Esophagus squamous epithelium (tissue), 5 donors: ENCODE data around the gene VAV2. TPM values are rescaled to one million over a fixed set of nuclear protein-coding genes. Genes with fewer than 3 reads are reported as not detected.

Experiments used
- DNase-seq: peaks from one replicate; lab custom pipeline; 2025; lab: John Stamatoyannopoulos, UW
- H3K27ac ChIP-seq, 4 donors: fragments of 200-600 bp; sonication (generic); one replicate each; pipeline ENCODE4 v1.5.1; 2016 to 2019; ENCODE audit warnings: mild to moderate bottlenecking in 1 of 4
- H3K27me3 ChIP-seq, 4 donors: fragments of 200-600 bp; sonication (generic); 1 replicate in 3 of 4; 2 replicates in 1 of 4; pipeline versions ENCODE4 v1.5.1 to v1.6.0; 2017 to 2021; ENCODE audit warnings: antibody characterized with exemption in 1 of 4
- H3K36me3 ChIP-seq, 3 donors: fragments of 200-600 bp; sonication (generic); one replicate each; pipeline ENCODE4 v1.5.1; 2016 to 2019
- H3K4me1 ChIP-seq, 3 donors: fragments of 200-600 bp; sonication (generic); one replicate each; pipeline ENCODE4 v1.5.1; 2017 to 2019
- H3K4me3 ChIP-seq, 4 donors: fragments of 200-600 bp; sonication (generic); 1 replicate in 3 of 4; 2 replicates in 1 of 4; pipeline ENCODE4 v1.5.1; 2016 to 2019; ENCODE audit warnings: mild to moderate bottlenecking in 2 of 4, moderate library complexity in 1 of 4
- H3K9me3 ChIP-seq, 3 donors: fragments of 200-600 bp; sonication (generic); one replicate each; pipeline ENCODE4 v1.5.1; 2016 to 2019
- CTCF ChIP-seq, 6 experiments: fragments of 450-650 bp in 4 of 6; fragments of 200-600 bp in 2 of 6; sonication (generic) in 2 of 6; IDR thresholded peaks; one replicate each; pipeline ENCODE4 v1.5.1; 2016 to 2019; ENCODE audit warnings: antibody characterized with exemption in 6 of 6, mild to moderate bottlenecking in 4 of 6, moderate library complexity in 4 of 6
- POLR2A ChIP-seq, 4 donors: fragments of 450-650 bp; IDR thresholded peaks; one replicate each; pipeline ENCODE4 v1.6.1; 2017; ENCODE audit warnings: antibody characterized with exemption in 4 of 4, mild to moderate bottlenecking in 4 of 4, moderate library complexity in 3 of 4
- WGBS, 2 donors: methylation state at CpG; one replicate each; pipeline ENCODE4 v1.1.5; 2018; 5-methylcytosine and 5-hydroxymethylcytosine counted together
- intact Hi-C: fragments of 100-400 bp; cut with DNase I; formaldehyde crosslinking; loops from one replicate; pipeline ENCODE4 v1.15.0; 2022
- total RNA-seq, 4 donors: library from RNA; depleted of rRNA; stranded (reverse); fragments of >200 nt; gene quantifications; one replicate each; pipeline ENCODE4 v1.1.0, GENCODE V29; 2016
- donor health status: DM: yes; HTN: yes; CAD: no.

Gene VAV2
- total RNA-seq, 4 donors from 2014 or later = 3.8 to 7.6 (median 5.7) TPM

GRCh38 chr9:133777871-133778270 is 214.3 kb downstream of the VAV2 start:
- Histone ChIP-seq H3K4me1 (peaks cover 0 to 6% (median 0%) of the 10 kb centered on the region in 3 donors), H3K36me3 (peaks cover 12 to 75% (median 13%) of the 10 kb centered on the region in 3 donors), H3K4me3 (no peak overlapping the region), H3K9me3 (peaks cover 0 to 14% (median 7%) of the 10 kb centered on the region in 3 donors), H3K27me3 (no peaks in the 10 kb centered on the region), H3K27ac (no peak overlapping the region)
- intact Hi-C loops = no loop called here
- TF ChIP-seq POLR2A (IDR thresholded peaks at IDR 0.05) (no peak), CTCF (IDR thresholded peaks at IDR 0.05) (no peak)
- WGBS, 2 donors = 100% methylated on average over 5 of the region's 14 CpGs; no CpG with 5 or more reads in 1 of the 2 donors
- DNase-seq = no peak

- DNase-seq = no peak
- Histone ChIP-seq H3K27ac (no peak overlapping the region), H3K4me3 (no peak overlapping the region), H3K4me1 (peaks cover 0 to 1% (median 0%) of the 10 kb centered on the region in 3 donors), H3K36me3 (peaks cover 12 to 79% (median 13%) of the 10 kb centered on the region in 3 donors), H3K27me3 (no peaks in the 10 kb centered on the region), H3K9me3 (peaks cover 0 to 14% (median 7%) of the 10 kb centered on the region in 3 donors)
- intact Hi-C loops = no loop called here
- WGBS, 2 donors = 85 to 89% methylated on average over 7 to 13 of the region's 15 CpGs
- TF ChIP-seq CTCF (IDR thresholded peaks at IDR 0.05) (no peak), POLR2A (IDR thresholded peaks at IDR 0.05) (no peak)
These were observed 214.9 kb downstream of the VAV2 start for GRCh38 chr9:133777068-133777791.

GRCh38 chr9:133775951-133776905 is 215.9 kb downstream of the VAV2 start:
- Histone ChIP-seq H3K4me3 (no peak overlapping the region), H3K9me3 (peaks cover 0 to 14% (median 7%) of the 10 kb centered on the region in 3 donors), H3K27ac (no peak overlapping the region), H3K4me1 (no peaks in the 10 kb centered on the region), H3K36me3 (peaks cover 12 to 89% (median 13%) of the 10 kb centered on the region in 3 donors), H3K27me3 (no peaks in the 10 kb centered on the region)
- 81 to 100% methylated on average over 3 to 8 of the region's 27 CpGs for WGBS, 2 donors
- intact Hi-C loops = no loop called here
- no peak for TF ChIP-seq POLR2A (IDR thresholded peaks at IDR 0.05)
- no peak for TF ChIP-seq CTCF (IDR thresholded peaks at IDR 0.05)
- no peak for DNase-seq

GRCh38 chr9:133775291-133775690 is 216.8 kb downstream of the VAV2 start:
- Histone ChIP-seq H3K27ac (no peak overlapping the region), H3K4me1 (no peaks in the 10 kb centered on the region), H3K36me3 (peaks cover 12 to 94% (median 13%) of the 10 kb centered on the region in 3 donors), H3K4me3 (no peak overlapping the region), H3K9me3 (peaks cover 0 to 14% (median 7%) of the 10 kb centered on the region in 3 donors), H3K27me3 (no peaks in the 10 kb centered on the region)
- intact Hi-C loops = no loop called here
- no peak for TF ChIP-seq POLR2A (IDR thresholded peaks at IDR 0.05)
- no peak for TF ChIP-seq CTCF (IDR thresholded peaks at IDR 0.05)
- WGBS, 2 donors = 86 to 92% methylated on average over 2 of the region's 2 CpGs
- no peak for DNase-seq
